ENCODE data around the gene CIT.
A peak's percentile ranks its signal among the peaks of the same experiment; 100 is the strongest.

Gene CIT

GRCh38 chr12:119667577-119668323, 209.4 kb downstream of the CIT start, which contains the start of gene PRKAB1:
Gene PRKAB1, plus strand, starts transcription at chr12:119668133. Its CDS starts 112 bp downstream, at chr12:119668245.
- Histone ChIP-seq H3K27me3 (no peaks in the 10 kb centered on the region), H3K4me3 (peak within 1 kb of the TSS; percentile 79 to 86), H3K9me3 (no peaks in the 10 kb centered on the region), H3K27ac (peak within 1 kb of the TSS; percentile 88 to 89), H3K36me3 (peaks cover 9 to 18% (median 11%) of the 10 kb centered on the region in 3 donors), H3K4me1 (peaks cover 0 to 31% (median 17%) of the 10 kb centered on the region in 4 donors)
- TF ChIP-seq, protein P1, sequence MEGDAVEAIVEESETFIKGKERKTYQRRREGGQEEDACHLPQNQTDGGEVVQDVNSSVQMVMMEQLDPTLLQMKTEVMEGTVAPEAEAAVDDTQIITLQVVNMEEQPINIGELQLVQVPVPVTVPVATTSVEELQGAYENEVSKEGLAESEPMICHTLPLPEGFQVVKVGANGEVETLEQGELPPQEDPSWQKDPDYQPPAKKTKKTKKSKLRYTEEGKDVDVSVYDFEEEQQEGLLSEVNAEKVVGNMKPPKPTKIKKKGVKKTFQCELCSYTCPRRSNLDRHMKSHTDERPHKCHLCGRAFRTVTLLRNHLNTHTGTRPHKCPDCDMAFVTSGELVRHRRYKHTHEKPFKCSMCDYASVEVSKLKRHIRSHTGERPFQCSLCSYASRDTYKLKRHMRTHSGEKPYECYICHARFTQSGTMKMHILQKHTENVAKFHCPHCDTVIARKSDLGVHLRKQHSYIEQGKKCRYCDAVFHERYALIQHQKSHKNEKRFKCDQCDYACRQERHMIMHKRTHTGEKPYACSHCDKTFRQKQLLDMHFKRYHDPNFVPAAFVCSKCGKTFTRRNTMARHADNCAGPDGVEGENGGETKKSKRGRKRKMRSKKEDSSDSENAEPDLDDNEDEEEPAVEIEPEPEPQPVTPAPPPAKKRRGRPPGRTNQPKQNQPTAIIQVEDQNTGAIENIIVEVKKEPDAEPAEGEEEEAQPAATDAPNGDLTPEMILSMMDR (IDR thresholded peaks at IDR 0.05) = peak; percentile 80 to 95
- peak; percentile 94 to 97 for DNase-seq
- intact Hi-C loops (cut with DNase I; ENCODE audit: low total_unique reads) = no loop called here

DNA sequence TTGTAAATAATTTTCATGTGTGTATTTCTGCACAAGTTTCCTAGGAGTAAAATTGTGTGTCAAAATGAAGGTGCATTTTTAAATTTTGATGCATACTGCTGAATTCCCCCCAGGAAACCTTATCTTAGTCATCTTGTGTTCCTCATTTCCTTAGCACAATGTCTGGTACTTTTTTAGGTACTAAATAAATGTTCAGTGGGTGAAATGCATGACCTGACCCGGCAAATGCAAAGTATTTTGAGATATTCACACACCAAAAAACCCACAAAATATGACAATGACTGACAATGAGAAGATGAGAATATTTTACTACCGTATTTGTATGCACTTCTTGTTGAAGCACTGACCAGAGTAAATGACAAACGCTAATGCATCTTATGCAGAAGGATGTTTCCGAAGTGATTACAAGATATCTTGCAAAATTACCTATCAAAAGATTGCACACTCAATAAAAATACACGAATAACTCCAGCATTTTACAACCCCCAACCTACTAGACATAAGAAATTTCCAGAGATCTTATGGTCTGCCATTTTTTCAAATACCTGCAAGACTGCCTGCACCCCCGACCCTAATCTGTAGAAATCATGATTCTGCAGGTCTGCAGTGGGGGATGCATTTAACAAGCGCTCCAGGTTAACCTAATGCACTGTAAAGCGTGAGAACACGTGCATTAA, 210.1 kb downstream of the CIT start:
- intact Hi-C loops (cut with DNase I; ENCODE audit: low total_unique reads) = no loop called here
- TF ChIP-seq, protein P1 (IDR thresholded peaks at IDR 0.05) = no peak
- Histone ChIP-seq H3K9me3 (no peaks in the 10 kb centered on the region), H3K36me3 (peaks cover 2 to 12% (median 4%) of the 10 kb centered on the region in 3 donors), H3K27me3 (no peaks in the 10 kb centered on the region), H3K4me1 (peaks cover 0 to 31% (median 17%) of the 10 kb centered on the region in 4 donors), H3K27ac (peak overlapping the region in 1 of 2 donors; percentile 88), H3K4me3 (peak overlapping the region; percentile 79 to 86)
- no peak for DNase-seq

DNA sequence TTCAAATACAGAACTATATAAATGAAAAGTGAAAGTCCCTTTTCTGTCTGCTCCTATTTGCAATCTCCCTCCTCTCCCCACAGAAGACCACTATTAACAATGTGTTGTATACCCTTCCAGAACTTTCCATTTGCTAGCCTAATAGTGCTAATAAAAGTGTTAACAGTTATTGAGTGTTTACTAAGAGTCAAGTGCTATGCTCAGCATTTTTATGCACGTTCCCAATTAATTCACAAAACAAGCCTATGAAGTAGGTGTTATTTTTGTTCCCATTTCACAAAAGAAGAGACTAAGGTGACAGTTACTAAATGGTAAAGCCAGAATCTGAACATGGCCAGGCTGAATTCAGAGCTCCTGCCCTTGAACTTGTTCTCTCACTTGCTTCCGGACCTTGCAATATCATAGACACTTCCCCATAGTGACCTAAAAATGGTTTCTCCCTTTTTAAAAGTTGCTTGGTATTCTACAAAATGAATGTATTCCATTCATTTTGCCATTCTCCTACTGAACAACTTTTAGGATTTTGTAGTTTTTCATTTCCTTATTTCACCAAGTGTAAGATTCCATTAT, 210.8 kb downstream of the CIT start:
- no peak overlapping the region for H3K4me3 ChIP-seq
- no peaks in the 10 kb centered on the region for H3K9me3 ChIP-seq
- intact Hi-C loops (cut with DNase I; ENCODE audit: low total_unique reads) = no loop called here
- TF ChIP-seq, protein P1 (IDR thresholded peaks at IDR 0.05) = no peak
- H3K4me1 ChIP-seq = peaks cover 0 to 31% (median 17%) of the 10 kb centered on the region in 4 donors
- peaks cover 0 to 5% (median 3%) of the 10 kb centered on the region in 3 donors for H3K36me3 ChIP-seq
- no peaks in the 10 kb centered on the region for H3K27me3 ChIP-seq
- no peak overlapping the region for H3K27ac ChIP-seq
- DNase-seq = no peak

- intact Hi-C loops (cut with DNase I; ENCODE audit: low total_unique reads) = no loop called here
- Histone ChIP-seq H3K36me3 (no peaks in the 10 kb centered on the region), H3K4me1 (peaks cover 0 to 30% (median 15%) of the 10 kb centered on the region in 4 donors), H3K4me3 (no peak overlapping the region), H3K27ac (no peak overlapping the region), H3K9me3 (no peaks in the 10 kb centered on the region), H3K27me3 (no peaks in the 10 kb centered on the region)
- no peak for DNase-seq
- TF ChIP-seq, protein P1 (IDR thresholded peaks at IDR 0.05) = no peak
Observed at GRCh38 chr12:119665164-119665929, 211.8 kb downstream of the CIT start.

DNA sequence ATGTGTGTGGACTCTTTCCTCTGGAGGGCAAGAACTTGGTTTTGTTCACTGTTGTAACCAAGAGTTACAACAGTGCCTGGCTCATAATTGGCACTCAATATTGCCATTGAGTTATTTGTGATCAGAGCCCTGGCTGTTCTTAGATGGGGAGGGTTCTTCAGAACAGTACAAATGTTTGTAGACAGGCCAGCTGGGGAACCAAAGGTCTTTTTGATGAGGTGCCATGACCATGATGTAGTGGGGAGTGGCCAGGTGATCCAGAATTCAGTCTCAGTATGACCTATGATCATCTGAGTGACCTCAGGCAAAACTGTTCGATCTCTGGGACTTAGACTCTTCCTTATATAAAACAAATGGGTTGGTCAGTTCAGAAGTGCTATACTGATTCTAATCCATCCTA, 212.5 kb downstream of the CIT start:
- TF ChIP-seq, protein P1 (IDR thresholded peaks at IDR 0.05) = no peak
- intact Hi-C loops (cut with DNase I; ENCODE audit: low total_unique reads) = no loop called here
- H3K27me3 ChIP-seq = no peaks in the 10 kb centered on the region

More for the DNA sequence above, 212.5 kb downstream of the CIT start:
- H3K27ac ChIP-seq = no peak overlapping the region
- no peaks in the 10 kb centered on the region for H3K9me3 ChIP-seq
- no peak overlapping the region for H3K4me3 ChIP-seq
- H3K36me3 ChIP-seq = no peaks in the 10 kb centered on the region
- H3K4me1 ChIP-seq = peaks cover 0 to 23% (median 12%) of the 10 kb centered on the region in 4 donors
- no peak for DNase-seq
